Fibroblast of lung (primary cell): ENCODE data around the gene NDST3.

ENCODE experiments used
- EZH2 ChIP-seq: IDR thresholded peaks from 2 replicates; pipeline ENCODE4 v1.5.1; 2012; ENCODE audit warnings: low read length, control low read depth, mild to moderate bottlenecking; ENCODE audit errors: missing control alignments
- TF ChIP-seq, protein P1 (sequence below), 2 donors: IDR thresholded peaks in 1 of 2; conservative IDR thresholded peaks in 1 of 2; 1 replicate in 1 of 2; 2 replicates in 1 of 2; pipeline ENCODE4 v1.5.1; 2011 to 2012; ENCODE audit warnings: low read length in 2 of 2, control low read depth in 1 of 2, inconsistent platforms in 1 of 2, low read depth in 1 of 2, mild to moderate bottlenecking in 1 of 2

GRCh38 chr4:118286685-118287084, 252.4 kb downstream of the NDST3 start:
- TF ChIP-seq, protein P1, sequence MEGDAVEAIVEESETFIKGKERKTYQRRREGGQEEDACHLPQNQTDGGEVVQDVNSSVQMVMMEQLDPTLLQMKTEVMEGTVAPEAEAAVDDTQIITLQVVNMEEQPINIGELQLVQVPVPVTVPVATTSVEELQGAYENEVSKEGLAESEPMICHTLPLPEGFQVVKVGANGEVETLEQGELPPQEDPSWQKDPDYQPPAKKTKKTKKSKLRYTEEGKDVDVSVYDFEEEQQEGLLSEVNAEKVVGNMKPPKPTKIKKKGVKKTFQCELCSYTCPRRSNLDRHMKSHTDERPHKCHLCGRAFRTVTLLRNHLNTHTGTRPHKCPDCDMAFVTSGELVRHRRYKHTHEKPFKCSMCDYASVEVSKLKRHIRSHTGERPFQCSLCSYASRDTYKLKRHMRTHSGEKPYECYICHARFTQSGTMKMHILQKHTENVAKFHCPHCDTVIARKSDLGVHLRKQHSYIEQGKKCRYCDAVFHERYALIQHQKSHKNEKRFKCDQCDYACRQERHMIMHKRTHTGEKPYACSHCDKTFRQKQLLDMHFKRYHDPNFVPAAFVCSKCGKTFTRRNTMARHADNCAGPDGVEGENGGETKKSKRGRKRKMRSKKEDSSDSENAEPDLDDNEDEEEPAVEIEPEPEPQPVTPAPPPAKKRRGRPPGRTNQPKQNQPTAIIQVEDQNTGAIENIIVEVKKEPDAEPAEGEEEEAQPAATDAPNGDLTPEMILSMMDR (conservative IDR thresholded peaks at IDR 0.05 in 1 of 2, IDR thresholded peaks at IDR 0.05 in 1 of 2; ENCODE audit: low read depth in 1 of 2, low read length in 2 of 2), result no peak
- no peak for TF ChIP-seq EZH2
